Tibial artery (tissue), 4 donors: ENCODE measurements around the gene NEUROG1.

Source experiments
- DNase-seq, 2 donors: peaks; one replicate each; pipeline ENCODE4 v3.0.0-alpha.2; 2019
- H3K27ac ChIP-seq, 2 donors: fragments of 200-600 bp; sonication (generic) in 1 of 2; 1 replicate in 1 of 2; 2 replicates in 1 of 2; pipeline ENCODE4 v1.5.1; 2018 to 2019; ENCODE audit warnings: mild to moderate bottlenecking in 1 of 2
- H3K27me3 ChIP-seq, 2 donors: fragments of 200-600 bp; sonication (generic) in 1 of 2; one replicate each; pipeline versions ENCODE4 v1.5.1 to v1.6.0; 2016 to 2019
- H3K36me3 ChIP-seq, 3 donors: fragments of 200-600 bp; sonication (generic) in 2 of 3; one replicate each; pipeline ENCODE4 v1.5.1; 2016 to 2019; ENCODE audit warnings: mild to moderate bottlenecking in 2 of 3
- H3K4me1 ChIP-seq, 4 donors: fragments of 200-600 bp; sonication (generic) in 2 of 4; 1 replicate in 3 of 4; 2 replicates in 1 of 4; pipeline ENCODE4 v1.5.1; 2016 to 2019
- H3K4me3 ChIP-seq, 2 donors: fragments of 200-600 bp; sonication (generic) in 1 of 2; 1 replicate in 1 of 2; 2 replicates in 1 of 2; pipeline ENCODE4 v1.5.1; 2018 to 2019; ENCODE audit warnings: mild to moderate bottlenecking in 2 of 2
- H3K9me3 ChIP-seq, 3 donors: fragments of 200-600 bp; sonication (generic) in 1 of 3; one replicate each; pipeline ENCODE4 v1.5.1; 2016 to 2019
- intact Hi-C: fragments of 100-400 bp; cut with DNase I; formaldehyde crosslinking; loops from one replicate; pipeline ENCODE4 v1.15.0; 2023; ENCODE audit warnings: low total_unique reads
- TF ChIP-seq, protein P1 (sequence below), 2 experiments: fragments of 200-600 bp in 1 of 2; fragments of 450-650 bp in 1 of 2; IDR thresholded peaks; one replicate each; pipeline ENCODE4 v1.5.1; 2017 to 2019; ENCODE audit warnings: antibody characterized with exemption in 2 of 2, mild to moderate bottlenecking in 1 of 2, moderate library complexity in 1 of 2

Gene NEUROG1

DNA sequence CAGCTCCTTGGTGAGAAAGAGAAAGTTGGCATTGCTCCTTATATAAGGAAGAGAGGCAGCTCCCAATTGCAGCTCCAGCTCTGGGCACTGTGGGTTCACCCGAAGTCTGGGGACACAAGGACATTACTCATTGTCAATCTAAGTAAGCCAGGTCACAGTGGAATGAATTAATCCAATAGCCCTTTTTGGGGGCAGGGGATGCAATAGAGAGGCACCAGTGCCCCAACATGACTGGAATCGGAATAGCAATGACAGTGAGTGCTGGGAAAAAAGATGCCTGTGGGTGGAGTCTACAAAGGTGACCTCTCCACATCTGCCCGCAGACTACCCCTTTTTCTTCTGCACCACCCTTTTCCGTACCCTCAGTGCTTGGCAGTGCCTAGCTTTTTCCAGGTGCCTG lies 11.1 kb upstream of the NEUROG1 start:
- DNase-seq = no peak
- H3K9me3 ChIP-seq = no peaks in the 10 kb centered on the region
- H3K36me3 ChIP-seq = no peaks in the 10 kb centered on the region
- H3K4me3 ChIP-seq = no peak overlapping the region
- H3K4me1 ChIP-seq = peaks cover 0 to 17% (median 15%) of the 10 kb centered on the region in 4 donors
- H3K27me3 ChIP-seq = peaks cover 0 to 73% of the 10 kb centered on the region in 2 donors
- intact Hi-C loops = no loop called here
- TF ChIP-seq, protein P1, sequence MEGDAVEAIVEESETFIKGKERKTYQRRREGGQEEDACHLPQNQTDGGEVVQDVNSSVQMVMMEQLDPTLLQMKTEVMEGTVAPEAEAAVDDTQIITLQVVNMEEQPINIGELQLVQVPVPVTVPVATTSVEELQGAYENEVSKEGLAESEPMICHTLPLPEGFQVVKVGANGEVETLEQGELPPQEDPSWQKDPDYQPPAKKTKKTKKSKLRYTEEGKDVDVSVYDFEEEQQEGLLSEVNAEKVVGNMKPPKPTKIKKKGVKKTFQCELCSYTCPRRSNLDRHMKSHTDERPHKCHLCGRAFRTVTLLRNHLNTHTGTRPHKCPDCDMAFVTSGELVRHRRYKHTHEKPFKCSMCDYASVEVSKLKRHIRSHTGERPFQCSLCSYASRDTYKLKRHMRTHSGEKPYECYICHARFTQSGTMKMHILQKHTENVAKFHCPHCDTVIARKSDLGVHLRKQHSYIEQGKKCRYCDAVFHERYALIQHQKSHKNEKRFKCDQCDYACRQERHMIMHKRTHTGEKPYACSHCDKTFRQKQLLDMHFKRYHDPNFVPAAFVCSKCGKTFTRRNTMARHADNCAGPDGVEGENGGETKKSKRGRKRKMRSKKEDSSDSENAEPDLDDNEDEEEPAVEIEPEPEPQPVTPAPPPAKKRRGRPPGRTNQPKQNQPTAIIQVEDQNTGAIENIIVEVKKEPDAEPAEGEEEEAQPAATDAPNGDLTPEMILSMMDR (IDR thresholded peaks at IDR 0.05) = no peak
- no peak overlapping the region for H3K27ac ChIP-seq

DNA sequence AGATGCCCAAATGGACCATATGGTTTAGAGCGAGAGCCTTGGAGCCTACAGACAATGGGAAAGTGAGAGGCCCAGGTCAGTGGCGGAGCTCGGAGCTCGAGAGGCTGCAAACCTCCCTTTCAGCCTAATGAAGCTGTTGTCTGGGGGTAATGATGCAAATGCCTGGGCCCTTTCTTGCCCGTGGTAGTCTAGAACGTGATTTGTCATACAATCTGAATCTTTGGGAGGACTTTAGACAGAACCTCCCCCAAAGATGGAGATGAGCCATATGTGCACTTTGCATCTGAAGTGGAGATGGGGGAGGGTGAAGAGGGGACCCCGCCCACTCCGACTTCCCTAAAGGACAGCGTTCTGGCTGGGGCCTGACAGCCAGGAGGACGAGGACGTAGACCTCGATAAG lies 10.3 kb upstream of the NEUROG1 start:
- peaks cover 0 to 79% of the 10 kb centered on the region in 2 donors for H3K27me3 ChIP-seq

DNA sequence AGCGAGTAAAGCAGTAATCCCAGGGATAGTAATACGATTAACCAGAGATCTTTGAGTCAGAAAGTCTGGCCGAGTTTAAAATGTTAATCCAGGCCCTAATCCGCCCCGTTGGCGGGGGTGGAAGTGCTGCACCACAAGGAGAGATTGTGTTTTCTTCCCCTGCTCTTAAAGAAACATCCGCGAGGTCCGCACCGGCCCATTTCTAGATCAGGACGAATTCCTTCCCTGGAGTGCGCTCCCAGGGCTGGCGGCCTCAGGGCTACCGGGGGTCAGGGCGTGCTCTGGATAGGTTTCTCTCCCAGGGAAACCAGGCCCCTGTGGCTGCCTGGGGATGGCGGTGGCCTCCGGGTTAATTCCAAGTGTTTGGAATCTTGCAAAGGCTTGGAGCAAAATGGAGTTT lies 9.3 kb upstream of the NEUROG1 start:
- Histone ChIP-seq H3K9me3 (no peaks in the 10 kb centered on the region), H3K4me1 (peaks cover 0 to 17% (median 15%) of the 10 kb centered on the region in 4 donors), H3K4me3 (no peak overlapping the region), H3K27ac (no peak overlapping the region), H3K27me3 (peaks cover 0 to 80% of the 10 kb centered on the region in 2 donors), H3K36me3 (no peaks in the 10 kb centered on the region)
- no peak for DNase-seq
- TF ChIP-seq, protein P1 (IDR thresholded peaks at IDR 0.05) = no peak
- intact Hi-C loops = no loop called here

More for the DNA sequence above, 10.3 kb upstream of the NEUROG1 start:
- no peaks in the 10 kb centered on the region for H3K36me3 ChIP-seq
- H3K4me3 ChIP-seq = no peak overlapping the region
- peaks cover 0 to 17% (median 15%) of the 10 kb centered on the region in 4 donors for H3K4me1 ChIP-seq
- TF ChIP-seq, protein P1 (IDR thresholded peaks at IDR 0.05) = no peak
- no peaks in the 10 kb centered on the region for H3K9me3 ChIP-seq
- no peak overlapping the region for H3K27ac ChIP-seq
- intact Hi-C loops = no loop called here
- no peak for DNase-seq

DNA sequence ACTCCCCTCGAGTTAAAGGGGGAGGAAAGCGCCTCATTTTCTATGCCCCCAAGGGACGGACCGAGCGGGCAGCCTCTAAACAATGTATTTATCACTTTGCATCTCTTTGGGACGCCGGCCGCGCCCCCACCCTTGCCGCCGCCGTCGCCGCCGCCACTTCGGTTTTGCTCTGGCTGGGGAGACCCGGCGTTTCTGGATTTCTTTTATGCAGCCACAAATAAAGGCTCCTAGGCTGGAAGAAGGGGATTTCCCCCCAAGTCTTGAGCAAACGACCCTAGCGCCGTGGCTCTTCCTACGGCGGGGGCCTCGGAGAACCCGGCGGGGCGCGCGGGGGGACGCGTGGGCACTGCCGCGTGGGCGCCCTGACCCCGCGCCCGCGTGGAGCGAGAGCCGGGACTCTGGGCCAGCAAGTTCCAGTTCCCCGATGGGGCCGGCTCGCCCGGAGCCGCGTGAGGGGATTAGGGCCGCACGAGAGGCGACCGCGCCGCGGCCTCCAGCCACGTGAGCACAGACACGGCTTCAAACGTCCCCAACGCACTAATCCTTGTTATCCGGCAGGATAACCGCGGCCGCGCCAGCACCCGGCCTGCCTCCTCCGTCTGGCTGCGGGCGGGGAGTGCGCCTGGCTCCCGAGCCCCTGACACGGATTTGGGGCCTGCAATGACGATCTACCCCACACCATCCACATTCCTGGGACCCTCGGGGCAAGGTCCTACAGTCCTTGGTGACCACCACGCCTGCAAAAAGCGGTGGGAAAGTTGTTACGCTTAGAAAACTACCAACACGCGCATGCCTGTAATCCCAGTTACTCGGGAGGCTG lies 7.9 kb upstream of the NEUROG1 start:
- no peak for DNase-seq
- intact Hi-C loops = no loop called here
- Histone ChIP-seq H3K27me3 (peaks cover 0 to 83% of the 10 kb centered on the region in 2 donors), H3K36me3 (no peaks in the 10 kb centered on the region), H3K4me3 (peak overlapping the region; percentile 36 to 44), H3K9me3 (no peaks in the 10 kb centered on the region), H3K4me1 (peaks cover 0 to 17% (median 15%) of the 10 kb centered on the region in 4 donors), H3K27ac (no peak overlapping the region)
- TF ChIP-seq, protein P1 (IDR thresholded peaks at IDR 0.05) = no peak

DNA sequence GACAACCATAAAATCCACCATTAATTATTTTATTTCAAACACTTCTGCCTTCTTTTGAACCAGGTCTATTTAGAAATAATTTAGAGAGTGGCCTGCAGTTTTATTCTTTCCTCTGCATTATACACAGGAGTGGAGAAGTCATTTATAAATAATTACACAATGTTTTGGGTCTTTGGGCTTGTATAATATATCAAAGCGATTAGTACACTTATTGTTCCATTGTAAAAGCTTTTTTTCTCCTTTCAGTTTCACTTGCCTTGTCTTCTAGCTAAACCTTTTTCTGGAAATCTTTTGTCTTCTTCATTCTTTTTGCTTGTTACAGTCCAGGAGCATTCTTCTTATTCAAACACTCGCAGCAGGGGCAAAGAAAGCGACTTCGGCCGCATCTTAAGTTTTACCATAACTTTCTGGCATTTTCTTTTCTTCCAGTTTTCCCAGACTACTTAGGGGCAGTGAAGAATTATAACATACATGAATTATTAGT lies 7.3 kb upstream of the NEUROG1 start:
- no peak overlapping the region for H3K27ac ChIP-seq
- H3K4me3 ChIP-seq = peak overlapping the region; percentile 36 to 44
- H3K9me3 ChIP-seq = no peaks in the 10 kb centered on the region
- TF ChIP-seq, protein P1 (IDR thresholded peaks at IDR 0.05) = no peak
- intact Hi-C loops = no loop called here
- DNase-seq = no peak
- peaks cover 0 to 82% of the 10 kb centered on the region in 2 donors for H3K27me3 ChIP-seq
- no peaks in the 10 kb centered on the region for H3K36me3 ChIP-seq
- peaks cover 0 to 17% (median 15%) of the 10 kb centered on the region in 4 donors for H3K4me1 ChIP-seq
